Naive thymus-derived CD4-positive, alpha-beta T cell (primary cell): Measurements from ENCODE around the gene CELF3. TPM values are rescaled to one million over a fixed set of nuclear protein-coding genes. Genes with fewer than 3 reads are reported as not detected.
"Not testable (repeated sequence)": the region's sequence is repeated elsewhere in the genome, so short reads cannot be mapped to it uniquely, and the experiment has no call there.

Source experiments
- ATAC-seq: fragments of 150-1000 bp; cut with Tn5 transposase; 2 replicates; pipeline ENCODE4 v1.10.0; 2021; ENCODE audit warnings: mild to moderate bottlenecking, moderate library complexity
- CTCF ChIA-PET: fragments of 350-600 bp; sonication (Branson Sonifier 250); formaldehyde crosslinking; loops from one replicate; lab custom pipeline; 2021; ENCODE audit warnings: antibody characterized with exemption; lab: Charles Lee
- POLR2A ChIA-PET: fragments of 350-600 bp; sonication (Branson Sonifier 250); formaldehyde crosslinking; loops from one replicate; lab custom pipeline; 2021; ENCODE audit warnings: antibody characterized with exemption, inconsistent platforms; lab: Charles Lee
- DNase-seq, 9 donors: peaks; one replicate each; pipeline versions ENCODE4 v3.0.0 to v3.0.0-alpha.2; 2020 to 2022; ENCODE audit warnings: mixed read lengths in 1 of 9
- H3K27ac ChIP-seq: one replicate; pipeline ENCODE4 v1.7.0; 2013; ENCODE audit warnings: mild to moderate bottlenecking, low read depth, low read length, moderate library complexity
- H3K27me3 ChIP-seq, 2 donors: one replicate each; pipeline ENCODE4 v1.7.0; 2013; ENCODE audit warnings: low read length in 2 of 2, mild to moderate bottlenecking in 2 of 2, moderate library complexity in 2 of 2; ENCODE audit not compliant: control insufficient read depth in 2 of 2, insufficient read depth in 2 of 2
- H3K36me3 ChIP-seq, 3 experiments: 1 replicate in 2 of 3; 2 replicates in 1 of 3; pipeline ENCODE4 v1.7.0; 2013; ENCODE audit warnings: low read length in 3 of 3, mild to moderate bottlenecking in 3 of 3, moderate library complexity in 1 of 3; ENCODE audit not compliant: insufficient read depth in 3 of 3, control insufficient read depth in 2 of 3
- H3K4me1 ChIP-seq, 2 donors: one replicate each; pipeline ENCODE4 v1.7.0; 2013; ENCODE audit warnings: low read length in 2 of 2, mild to moderate bottlenecking in 2 of 2, moderate library complexity in 1 of 2; ENCODE audit not compliant: control insufficient read depth in 2 of 2, insufficient read depth in 2 of 2
- H3K4me3 ChIP-seq: 2 replicates; pipeline ENCODE4 v1.7.0; 2013; ENCODE audit warnings: mild to moderate bottlenecking, low read length
- H3K9me3 ChIP-seq, 3 experiments: 1 replicate in 2 of 3; 2 replicates in 1 of 3; pipeline ENCODE4 v1.7.0; 2013; ENCODE audit warnings: low read length in 3 of 3; ENCODE audit not compliant: control insufficient read depth in 2 of 3
- H3K27ac Mint-ChIP-seq, 9 donors: one replicate each; pipeline ENCODE4 v1.8.0; 2020 to 2022; ENCODE audit warnings: mixed read lengths in 9 of 9, mild to moderate bottlenecking in 8 of 9, moderate library complexity in 5 of 9, inconsistent platforms in 2 of 9
- H3K27me3 Mint-ChIP-seq, 5 donors: one replicate each; pipeline ENCODE4 v1.8.0; 2021 to 2022; ENCODE audit warnings: mixed read lengths in 5 of 5, mild to moderate bottlenecking in 1 of 5
- H3K36me3 Mint-ChIP-seq, 5 donors: one replicate each; pipeline ENCODE4 v1.8.0; 2020 to 2022; ENCODE audit warnings: mixed read lengths in 5 of 5, mild to moderate bottlenecking in 3 of 5, inconsistent platforms in 1 of 5
- H3K4me1 Mint-ChIP-seq, 7 donors: one replicate each; pipeline ENCODE4 v1.8.0; 2020 to 2022; ENCODE audit warnings: mixed read lengths in 7 of 7, mild to moderate bottlenecking in 3 of 7, inconsistent platforms in 1 of 7
- H3K4me3 Mint-ChIP-seq, 10 donors: one replicate each; pipeline ENCODE4 v1.8.0; 2020 to 2022; ENCODE audit warnings: mild to moderate bottlenecking in 10 of 10, mixed read lengths in 10 of 10, moderate library complexity in 6 of 10, inconsistent platforms in 2 of 10
- H3K9me3 Mint-ChIP-seq, 11 donors: one replicate each; pipeline ENCODE4 v1.8.0; 2020 to 2022; ENCODE audit warnings: mixed read lengths in 11 of 11, mild to moderate bottlenecking in 4 of 11, inconsistent platforms in 1 of 11, moderate library complexity in 1 of 11
- intact Hi-C, 2 donors: fragments of 100-400 bp; cut with micrococcal nuclease; formaldehyde crosslinking; loops; one replicate each; pipeline ENCODE4 v1.15.1; 2023
- polyA plus RNA-seq, 2 donors: library from polyadenylated mRNA; unstranded; fragments of 300-500 nt; fragmentation: Illumina TruSeq; gene quantifications; one replicate each; pipeline ENCODE4 v1.2.3, GENCODE V29; 2021
- total RNA-seq, 6 experiments: library from RNA in 5 of 6; stranded (reverse) in 5 of 6; gene quantifications; 1 replicate in 5 of 6; 2 replicates in 1 of 6; pipeline ENCODE4 v1.2.3 and lab custom pipeline; 2021 to 2026

Gene CELF3
- total and polyA plus RNA-seq, 7 experiments from 2014 or later = not detected

DNA sequence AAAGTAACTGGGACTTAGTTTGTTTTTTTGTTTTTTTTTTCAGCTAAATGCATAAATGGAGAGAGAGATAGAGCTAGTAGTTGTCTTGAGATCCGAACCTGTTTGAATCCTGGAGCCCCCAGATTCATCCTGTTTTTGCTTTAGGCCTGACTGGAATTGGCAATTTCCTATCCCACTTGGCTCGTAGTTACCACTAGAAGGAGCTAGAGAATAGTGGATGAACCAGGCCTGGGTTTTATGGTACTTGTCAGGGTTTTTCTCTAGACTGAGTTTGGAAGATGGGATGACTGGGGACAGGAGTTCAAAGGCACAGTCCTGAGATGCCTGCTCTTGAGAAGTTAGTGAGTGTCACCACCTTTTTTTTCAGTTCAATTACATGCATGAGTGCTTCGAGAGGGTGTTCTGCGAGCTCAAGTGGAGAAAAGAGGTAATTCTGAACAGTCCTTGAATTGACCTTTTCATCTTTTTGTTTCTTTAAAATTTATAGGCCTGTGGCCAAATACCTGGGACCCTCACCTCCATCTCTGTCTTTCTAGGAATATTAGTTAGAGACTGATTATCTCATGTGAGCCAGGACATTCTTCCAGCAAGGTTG, 23.4 kb downstream of the CELF3 start:
- Mint-ChIP-seq H3K36me3 (peaks cover 6 to 53% (median 24%) of the 10 kb centered on the region in 5 donors), H3K9me3 (no peaks in the 10 kb centered on the region), H3K4me3 (no peak overlapping the region), H3K4me1 (peaks cover 0 to 9% (median 0%) of the 10 kb centered on the region in 7 donors), H3K27ac (peak overlapping the region in 1 of 9 donors; percentile 17), H3K27me3 (no peaks in the 10 kb centered on the region)
- H3K27ac ChIP-seq = no peak overlapping the region
- H3K27me3 ChIP-seq = no peaks in the 10 kb centered on the region
- ChIA-PET POLR2A (no interaction called here), CTCF (no interaction called here)
- no peak for DNase-seq
- H3K4me1 ChIP-seq = no peaks in the 10 kb centered on the region
- intact Hi-C loops = loop anchor here (1.0 to 10.0 kb wide), 3 partner anchors 143 to 302 kb away; partner anchors contain the start of gene S100A10 (in 1 of the 2)
- no peak for ATAC-seq
- no peaks in the 10 kb centered on the region for H3K9me3 ChIP-seq
- H3K36me3 ChIP-seq = peaks cover 0 to 57% (median 8%) of the 10 kb centered on the region in 3 experiments
- no peak overlapping the region for H3K4me3 ChIP-seq

DNA sequence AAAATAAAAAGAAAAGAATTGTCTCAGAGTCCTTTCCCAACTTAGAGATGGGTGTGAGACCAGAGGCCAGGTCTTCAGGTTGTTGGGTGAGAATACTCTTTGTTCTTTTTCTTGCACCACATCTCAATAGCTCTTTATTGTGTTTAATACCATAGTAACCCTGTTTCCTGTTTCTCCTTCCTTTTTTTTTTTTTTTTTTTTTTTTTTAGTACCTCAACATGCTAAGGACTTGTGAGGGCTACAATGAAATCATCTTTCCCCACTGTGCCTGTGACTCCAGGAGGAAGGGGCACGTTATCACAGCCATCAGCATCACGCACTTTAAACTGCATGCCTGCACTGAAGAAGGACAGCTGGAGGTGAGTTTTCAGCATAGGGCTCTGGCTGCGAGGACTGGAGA, 24.4 kb downstream of the CELF3 start:
- Mint-ChIP-seq H3K27ac (peak overlapping the region in 1 of 9 donors; percentile 32), H3K9me3 (no peaks in the 10 kb centered on the region), H3K4me1 (peaks cover 0 to 12% (median 0%) of the 10 kb centered on the region in 7 donors), H3K36me3 (peaks cover 6 to 53% (median 24%) of the 10 kb centered on the region in 5 donors), H3K27me3 (no peaks in the 10 kb centered on the region), H3K4me3 (no peak overlapping the region)
- ChIA-PET POLR2A (no interaction called here), CTCF (no interaction called here)
- Histone ChIP-seq H3K36me3 (peaks cover 0 to 51% (median 8%) of the 10 kb centered on the region in 3 experiments), H3K4me1 (no peaks in the 10 kb centered on the region), H3K9me3 (no peaks in the 10 kb centered on the region), H3K27ac (no peak overlapping the region), H3K4me3 (no peak overlapping the region), H3K27me3 (no peaks in the 10 kb centered on the region)
- DNase-seq (no peak), ATAC-seq (peak; percentile 14)
- intact Hi-C loops = loop anchor here in 1 of 2 donors (2.0 to 10.0 kb wide), 2 partner anchors 145 to 303 kb away; partner anchors contain the start of gene S100A10

DNA sequence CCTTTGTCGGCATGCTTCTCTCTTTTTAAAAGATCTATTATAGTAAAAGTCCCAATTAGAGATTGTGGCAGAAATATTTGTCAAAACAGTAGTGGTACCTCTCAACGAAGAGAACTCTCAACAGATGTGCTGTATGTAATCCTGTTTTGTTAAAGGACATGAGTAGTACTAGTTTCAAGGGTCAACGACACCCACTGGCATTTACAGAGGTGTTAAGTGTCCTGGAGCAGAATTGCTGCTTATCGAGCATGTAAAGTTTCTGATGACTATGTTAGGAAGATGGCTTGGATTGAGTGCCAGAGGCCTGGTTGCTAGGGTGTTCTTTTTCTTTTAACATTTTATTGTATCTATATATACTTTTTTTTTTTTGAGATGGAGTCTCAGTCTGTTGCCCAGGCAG, 27.1 kb downstream of the CELF3 start:
- no peaks in the 10 kb centered on the region for H3K4me1 ChIP-seq
- Mint-ChIP-seq H3K9me3 (no peaks in the 10 kb centered on the region), H3K4me1 (peaks cover 0 to 12% (median 0%) of the 10 kb centered on the region in 7 donors), H3K36me3 (peaks cover 6 to 46% (median 22%) of the 10 kb centered on the region in 5 donors), H3K27ac (no peak overlapping the region), H3K27me3 (no peaks in the 10 kb centered on the region), H3K4me3 (no peak overlapping the region)
- CTCF ChIA-PET = no interaction called here
- H3K9me3 ChIP-seq = no peaks in the 10 kb centered on the region
- H3K27me3 ChIP-seq = no peaks in the 10 kb centered on the region
- intact Hi-C loops = no loop called here
- H3K36me3 ChIP-seq = peaks cover 8 to 45% (median 10%) of the 10 kb centered on the region in 3 experiments
- DNase-seq = no peak
- H3K4me3 ChIP-seq = no peak overlapping the region
- POLR2A ChIA-PET = no interaction called here
- H3K27ac ChIP-seq = no peak overlapping the region
- ATAC-seq = no peak

DNA sequence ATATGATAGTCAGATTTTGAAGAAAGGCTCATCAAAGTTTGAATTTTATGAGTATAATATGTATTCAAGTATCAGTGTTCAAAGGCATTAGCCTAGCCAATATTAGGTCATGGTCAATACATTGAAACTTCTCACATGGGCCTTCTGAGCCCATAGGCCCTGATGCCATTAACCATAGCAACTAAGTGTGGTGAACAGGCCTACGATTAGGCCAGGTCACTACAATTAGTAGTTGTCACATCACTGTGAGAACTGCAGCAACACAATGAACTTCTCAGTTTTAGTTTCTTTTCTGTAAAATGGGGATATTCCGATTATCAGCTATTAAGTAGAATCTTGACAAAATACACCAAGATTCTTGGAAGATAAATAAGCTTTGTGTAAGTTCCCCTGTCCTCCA, 30.0 kb downstream of the CELF3 start:
- Mint-ChIP-seq H3K36me3 (peaks cover 0 to 25% (median 10%) of the 10 kb centered on the region in 5 donors), H3K4me1 (peaks cover 0 to 8% (median 0%) of the 10 kb centered on the region in 7 donors), H3K9me3 (no peaks in the 10 kb centered on the region), H3K27me3 (no peaks in the 10 kb centered on the region), H3K4me3 (no peak overlapping the region), H3K27ac (no peak overlapping the region)
- H3K27me3 ChIP-seq = no peaks in the 10 kb centered on the region
- no peaks in the 10 kb centered on the region for H3K4me1 ChIP-seq
- H3K27ac ChIP-seq = no peak overlapping the region
- H3K4me3 ChIP-seq = no peak overlapping the region
- H3K9me3 ChIP-seq = no peaks in the 10 kb centered on the region
- ChIA-PET CTCF (no interaction called here), POLR2A (interaction anchor here (0.5 to 0.7 kb wide), 2 partner anchors 205 to 365 kb away, joined by 3 to 7 read pairs; no protein-coding TSS in a partner anchor)
- intact Hi-C loops = no loop called here
- DNase-seq (no peak), ATAC-seq (no peak)
- peaks cover 0 to 25% (median 18%) of the 10 kb centered on the region in 3 experiments for H3K36me3 ChIP-seq

DNA sequence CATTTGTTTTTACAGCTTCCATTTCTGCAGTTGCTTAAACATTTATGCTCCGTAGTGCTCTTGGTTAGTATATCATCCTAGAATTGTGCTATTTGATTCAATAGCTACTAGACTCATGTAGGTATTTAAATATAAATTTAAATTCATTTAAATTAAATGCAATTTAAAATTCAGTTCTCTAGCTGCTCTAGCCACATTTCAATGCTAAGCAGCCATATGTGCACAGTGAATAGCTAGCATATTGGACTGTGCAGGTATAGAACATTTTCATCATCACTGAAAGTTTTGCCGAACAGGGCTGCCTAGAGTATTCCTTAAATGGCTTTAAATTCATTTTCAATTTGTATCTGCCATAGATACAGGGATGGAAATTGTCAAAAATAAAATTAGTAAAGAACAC, 32.5 kb downstream of the CELF3 start:
- peaks cover 0 to 39% (median 20%) of the 10 kb centered on the region in 5 donors for H3K36me3 Mint-ChIP-seq
- no peaks in the 10 kb centered on the region for H3K9me3 ChIP-seq
- no peaks in the 10 kb centered on the region for H3K9me3 Mint-ChIP-seq
- H3K36me3 ChIP-seq = peaks cover 0 to 25% (median 18%) of the 10 kb centered on the region in 3 experiments
- no peaks in the 10 kb centered on the region for H3K4me1 ChIP-seq
- no peak overlapping the region for H3K27ac ChIP-seq
- H3K27me3 ChIP-seq = no peaks in the 10 kb centered on the region
- intact Hi-C loops = no loop called here
- H3K4me1 Mint-ChIP-seq = peaks cover 0 to 5% (median 0%) of the 10 kb centered on the region in 7 donors
- no peak overlapping the region for H3K27ac Mint-ChIP-seq
- no peak overlapping the region for H3K4me3 ChIP-seq
- ATAC-seq = no peak
- H3K27me3 Mint-ChIP-seq = no peaks in the 10 kb centered on the region
- ChIA-PET CTCF (interaction anchor here (0.6 kb wide), 1 partner anchor 15 kb away, joined by 3 read pairs; no protein-coding TSS in a partner anchor), POLR2A (no interaction called here)
- H3K4me3 Mint-ChIP-seq = no peak overlapping the region
- DNase-seq = no peak

DNA sequence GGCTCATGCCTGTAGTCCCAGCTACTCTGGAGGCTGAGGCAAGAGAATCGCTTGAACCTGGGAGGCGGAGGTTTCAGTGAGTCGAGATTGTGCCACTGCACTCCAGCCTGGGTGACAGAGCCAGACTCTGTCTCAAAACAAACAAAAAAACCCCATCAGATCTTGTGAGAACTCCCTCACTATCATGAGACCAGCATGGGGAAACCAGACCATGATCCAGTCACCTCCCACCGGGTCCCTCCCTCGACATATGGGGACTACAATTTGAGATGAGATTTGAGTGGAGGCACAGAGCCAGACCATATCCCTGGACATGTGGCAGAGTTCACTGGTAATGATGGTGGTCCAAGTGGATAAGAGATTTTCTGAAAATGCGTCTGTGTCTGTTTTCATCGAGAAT, 33.7 kb downstream of the CELF3 start:
- H3K27ac ChIP-seq, H3K27me3 Mint-ChIP-seq, ATAC-seq, CTCF ChIA-PET, H3K4me3 ChIP-seq, H3K27me3 ChIP-seq, H3K9me3 Mint-ChIP-seq, H3K4me1 ChIP-seq, H3K4me1 Mint-ChIP-seq, H3K9me3 ChIP-seq, intact Hi-C loops, H3K4me3 Mint-ChIP-seq, DNase-seq, POLR2A ChIA-PET, H3K27ac Mint-ChIP-seq: not testable (repeated sequence)
- peaks cover 0 to 25% (median 18%) of the 10 kb centered on the region in 3 experiments for H3K36me3 ChIP-seq
- H3K36me3 Mint-ChIP-seq = peaks cover 0 to 43% (median 20%) of the 10 kb centered on the region in 5 donors

DNA sequence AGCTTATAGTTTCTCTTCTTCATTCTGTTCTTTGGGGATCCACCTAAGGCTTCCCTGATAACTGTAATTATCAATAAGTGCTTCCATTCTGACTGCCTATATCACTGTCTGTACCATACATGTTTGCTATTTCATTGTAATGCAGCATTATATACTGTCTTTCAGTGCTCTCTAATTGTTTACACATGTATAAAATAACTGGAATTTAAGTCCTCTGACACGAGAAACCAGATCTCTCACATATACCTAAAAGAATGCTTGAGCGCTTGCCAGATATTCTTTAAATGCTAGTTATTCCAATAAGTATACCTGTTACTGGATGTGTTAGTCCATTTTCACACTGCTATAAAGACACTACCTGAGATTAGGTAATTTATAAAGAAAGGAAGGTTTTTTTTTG, 34.7 kb downstream of the CELF3 start:
- Histone ChIP-seq H3K4me1 (no peaks in the 10 kb centered on the region), H3K36me3 (peaks cover 0 to 20% (median 18%) of the 10 kb centered on the region in 3 experiments), H3K9me3 (no peaks in the 10 kb centered on the region), H3K4me3 (no peak overlapping the region), H3K27me3 (no peaks in the 10 kb centered on the region), H3K27ac (no peak overlapping the region)
- H3K36me3 Mint-ChIP-seq = peaks cover 0 to 39% (median 20%) of the 10 kb centered on the region in 5 donors
- ChIA-PET CTCF (no interaction called here), POLR2A (no interaction called here)
- ATAC-seq (no peak), DNase-seq (no peak)
- peaks cover 0 to 2% (median 0%) of the 10 kb centered on the region in 7 donors for H3K4me1 Mint-ChIP-seq
- no peak overlapping the region for H3K4me3 Mint-ChIP-seq
- no peaks in the 10 kb centered on the region for H3K27me3 Mint-ChIP-seq
- H3K27ac Mint-ChIP-seq = peak overlapping the region in 1 of 9 donors; percentile 7
- H3K9me3 Mint-ChIP-seq = no peaks in the 10 kb centered on the region
- intact Hi-C loops = no loop called here
